Esophagus squamous epithelium (tissue), 5 donors: ENCODE measurements around the gene PGLYRP3. TPM values are rescaled to one million over a fixed set of nuclear protein-coding genes. Genes with fewer than 3 reads are reported as not detected.

Source experiments
- DNase-seq: peaks from one replicate; lab custom pipeline; 2025; lab: John Stamatoyannopoulos, UW
- H3K27ac ChIP-seq, 4 donors: fragments of 200-600 bp; sonication (generic); one replicate each; pipeline ENCODE4 v1.5.1; 2016 to 2019; ENCODE audit warnings: mild to moderate bottlenecking in 1 of 4
- H3K27me3 ChIP-seq, 4 donors: fragments of 200-600 bp; sonication (generic); 1 replicate in 3 of 4; 2 replicates in 1 of 4; pipeline versions ENCODE4 v1.5.1 to v1.6.0; 2017 to 2021; ENCODE audit warnings: antibody characterized with exemption in 1 of 4
- H3K36me3 ChIP-seq, 3 donors: fragments of 200-600 bp; sonication (generic); one replicate each; pipeline ENCODE4 v1.5.1; 2016 to 2019
- H3K4me1 ChIP-seq, 3 donors: fragments of 200-600 bp; sonication (generic); one replicate each; pipeline ENCODE4 v1.5.1; 2017 to 2019
- H3K4me3 ChIP-seq, 4 donors: fragments of 200-600 bp; sonication (generic); 1 replicate in 3 of 4; 2 replicates in 1 of 4; pipeline ENCODE4 v1.5.1; 2016 to 2019; ENCODE audit warnings: mild to moderate bottlenecking in 2 of 4, moderate library complexity in 1 of 4
- H3K9me3 ChIP-seq, 3 donors: fragments of 200-600 bp; sonication (generic); one replicate each; pipeline ENCODE4 v1.5.1; 2016 to 2019
- POLR2A ChIP-seq, 4 donors: fragments of 450-650 bp; IDR thresholded peaks; one replicate each; pipeline ENCODE4 v1.6.1; 2017; ENCODE audit warnings: antibody characterized with exemption in 4 of 4, mild to moderate bottlenecking in 4 of 4, moderate library complexity in 3 of 4
- WGBS, 2 donors: methylation state at CpG; one replicate each; pipeline ENCODE4 v1.1.5; 2018; 5-methylcytosine and 5-hydroxymethylcytosine counted together
- intact Hi-C: fragments of 100-400 bp; cut with DNase I; formaldehyde crosslinking; loops from one replicate; pipeline ENCODE4 v1.15.0; 2022
- total RNA-seq, 4 donors: library from RNA; depleted of rRNA; stranded (reverse); fragments of >200 nt; gene quantifications; one replicate each; pipeline ENCODE4 v1.1.0, GENCODE V29; 2016
- TF ChIP-seq, protein P1 (sequence below), 6 experiments: fragments of 450-650 bp in 4 of 6; fragments of 200-600 bp in 2 of 6; sonication (generic) in 2 of 6; IDR thresholded peaks; one replicate each; pipeline ENCODE4 v1.5.1; 2016 to 2019; ENCODE audit warnings: antibody characterized with exemption in 6 of 6, mild to moderate bottlenecking in 4 of 6, moderate library complexity in 4 of 6
- donor health status: DM: yes; HTN: yes; CAD: no.

Gene PGLYRP3, protein sequence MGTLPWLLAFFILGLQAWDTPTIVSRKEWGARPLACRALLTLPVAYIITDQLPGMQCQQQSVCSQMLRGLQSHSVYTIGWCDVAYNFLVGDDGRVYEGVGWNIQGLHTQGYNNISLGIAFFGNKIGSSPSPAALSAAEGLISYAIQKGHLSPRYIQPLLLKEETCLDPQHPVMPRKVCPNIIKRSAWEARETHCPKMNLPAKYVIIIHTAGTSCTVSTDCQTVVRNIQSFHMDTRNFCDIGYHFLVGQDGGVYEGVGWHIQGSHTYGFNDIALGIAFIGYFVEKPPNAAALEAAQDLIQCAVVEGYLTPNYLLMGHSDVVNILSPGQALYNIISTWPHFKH
- total RNA-seq, result 10 to 100 TPM; 14.3 to 44.0 (median 23.8) TPM

DNA sequence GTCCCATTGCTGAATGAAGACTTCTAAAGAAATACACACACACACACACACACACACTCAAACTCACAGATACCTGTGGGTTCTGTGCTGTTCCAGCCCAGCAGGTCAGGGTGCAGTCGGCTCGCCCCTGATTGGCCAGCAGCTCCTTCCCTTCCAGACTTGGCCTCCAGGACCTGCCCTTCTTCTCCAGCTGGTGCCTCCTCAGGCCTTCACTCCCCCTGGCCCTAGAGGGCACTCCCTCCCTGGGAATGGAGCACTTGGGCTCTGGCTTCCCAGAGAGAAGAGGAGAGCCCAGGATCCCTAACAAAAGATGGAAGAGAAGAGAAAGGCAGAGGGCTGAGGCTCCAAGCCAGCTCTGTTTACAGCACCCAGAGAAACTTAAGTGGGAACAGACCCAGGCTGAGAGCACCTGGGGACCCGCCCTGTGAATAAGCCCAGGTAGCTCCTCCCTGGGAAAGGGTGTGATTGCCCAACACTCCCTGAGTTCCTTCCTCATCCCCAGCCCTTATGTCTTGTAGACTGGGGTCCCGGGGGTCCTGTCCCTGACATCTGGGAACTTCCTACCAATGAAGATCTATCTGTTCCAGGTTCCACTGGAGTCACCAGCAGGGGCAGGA lies at the start of gene PGLYRP3:
Gene PGLYRP3, minus strand, starts transcription at position 383 of the 617 bp plus-strand sequence. CDS start 2,287 bp downstream, outside the sequence.
- TF ChIP-seq, protein P1, sequence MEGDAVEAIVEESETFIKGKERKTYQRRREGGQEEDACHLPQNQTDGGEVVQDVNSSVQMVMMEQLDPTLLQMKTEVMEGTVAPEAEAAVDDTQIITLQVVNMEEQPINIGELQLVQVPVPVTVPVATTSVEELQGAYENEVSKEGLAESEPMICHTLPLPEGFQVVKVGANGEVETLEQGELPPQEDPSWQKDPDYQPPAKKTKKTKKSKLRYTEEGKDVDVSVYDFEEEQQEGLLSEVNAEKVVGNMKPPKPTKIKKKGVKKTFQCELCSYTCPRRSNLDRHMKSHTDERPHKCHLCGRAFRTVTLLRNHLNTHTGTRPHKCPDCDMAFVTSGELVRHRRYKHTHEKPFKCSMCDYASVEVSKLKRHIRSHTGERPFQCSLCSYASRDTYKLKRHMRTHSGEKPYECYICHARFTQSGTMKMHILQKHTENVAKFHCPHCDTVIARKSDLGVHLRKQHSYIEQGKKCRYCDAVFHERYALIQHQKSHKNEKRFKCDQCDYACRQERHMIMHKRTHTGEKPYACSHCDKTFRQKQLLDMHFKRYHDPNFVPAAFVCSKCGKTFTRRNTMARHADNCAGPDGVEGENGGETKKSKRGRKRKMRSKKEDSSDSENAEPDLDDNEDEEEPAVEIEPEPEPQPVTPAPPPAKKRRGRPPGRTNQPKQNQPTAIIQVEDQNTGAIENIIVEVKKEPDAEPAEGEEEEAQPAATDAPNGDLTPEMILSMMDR (IDR thresholded peaks at IDR 0.05), result no peak
- no peak for TF ChIP-seq POLR2A (IDR thresholded peaks at IDR 0.05)
- no peaks in the 10 kb centered on the region for H3K9me3 ChIP-seq
- WGBS, 2 donors, result 62 to 70% methylated on average over 2 to 4 of the region's 4 CpGs
- peak within 1 kb of the TSS; percentile 44 to 81 (median 79) for H3K27ac ChIP-seq
- no peak for DNase-seq
- H3K27me3 ChIP-seq, result no peaks in the 10 kb centered on the region
- peak within 1 kb of the TSS; percentile 10 to 37 (median 31) for H3K4me3 ChIP-seq
- peaks cover 0 to 20% (median 0%) of the 10 kb centered on the region in 3 donors for H3K36me3 ChIP-seq
- H3K4me1 ChIP-seq, result peaks cover 0 to 20% (median 0%) of the 10 kb centered on the region in 3 donors
- intact Hi-C loops, result no loop called here

DNA sequence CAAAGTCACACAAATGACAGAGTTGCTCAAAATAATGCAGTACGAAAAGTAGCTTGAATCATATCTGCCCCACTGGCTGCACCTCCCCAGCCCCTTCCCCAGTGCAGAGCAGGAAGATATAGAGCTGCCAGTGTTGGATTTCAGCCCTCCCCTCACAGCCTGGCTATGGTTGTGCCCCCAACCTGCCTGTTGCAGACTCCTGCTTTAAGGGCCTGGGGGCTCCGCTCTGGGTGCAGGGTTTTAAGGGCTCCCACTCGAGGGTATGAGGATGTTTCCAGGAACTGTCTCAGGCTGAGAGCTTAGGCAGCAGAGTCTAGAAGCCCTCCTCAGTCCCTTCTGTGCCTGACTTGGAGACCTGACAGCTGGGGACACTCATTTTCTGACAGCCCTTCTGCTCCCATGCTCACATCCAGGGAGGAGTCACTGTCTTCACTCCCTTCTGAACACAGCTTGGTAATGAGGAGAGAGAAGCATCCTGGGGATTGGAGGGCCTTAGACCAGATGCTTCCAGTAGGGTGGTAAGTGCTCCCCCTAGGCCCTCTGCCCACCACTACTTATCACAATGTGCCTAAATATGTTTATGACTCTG lies 49.5 kb upstream of the PGLYRP3 start:
- DNase-seq, result no peak
- peaks cover 29 to 91% (median 32%) of the 10 kb centered on the region in 3 donors for H3K4me1 ChIP-seq
- intact Hi-C loops, result no loop called here
- H3K27me3 ChIP-seq, result peaks cover 0 to 3% (median 0%) of the 10 kb centered on the region in 4 donors
- WGBS, 2 donors, result 69 to 79% methylated on average over 2 to 3 of the region's 3 CpGs
- no peaks in the 10 kb centered on the region for H3K36me3 ChIP-seq
- H3K9me3 ChIP-seq, result no peaks in the 10 kb centered on the region
- TF ChIP-seq, protein P1 (IDR thresholded peaks at IDR 0.05), result no peak
- no peak for TF ChIP-seq POLR2A (IDR thresholded peaks at IDR 0.05)
- peak overlapping the region; percentile 86 to 94 (median 93) for H3K27ac ChIP-seq
- no peak overlapping the region for H3K4me3 ChIP-seq

DNA sequence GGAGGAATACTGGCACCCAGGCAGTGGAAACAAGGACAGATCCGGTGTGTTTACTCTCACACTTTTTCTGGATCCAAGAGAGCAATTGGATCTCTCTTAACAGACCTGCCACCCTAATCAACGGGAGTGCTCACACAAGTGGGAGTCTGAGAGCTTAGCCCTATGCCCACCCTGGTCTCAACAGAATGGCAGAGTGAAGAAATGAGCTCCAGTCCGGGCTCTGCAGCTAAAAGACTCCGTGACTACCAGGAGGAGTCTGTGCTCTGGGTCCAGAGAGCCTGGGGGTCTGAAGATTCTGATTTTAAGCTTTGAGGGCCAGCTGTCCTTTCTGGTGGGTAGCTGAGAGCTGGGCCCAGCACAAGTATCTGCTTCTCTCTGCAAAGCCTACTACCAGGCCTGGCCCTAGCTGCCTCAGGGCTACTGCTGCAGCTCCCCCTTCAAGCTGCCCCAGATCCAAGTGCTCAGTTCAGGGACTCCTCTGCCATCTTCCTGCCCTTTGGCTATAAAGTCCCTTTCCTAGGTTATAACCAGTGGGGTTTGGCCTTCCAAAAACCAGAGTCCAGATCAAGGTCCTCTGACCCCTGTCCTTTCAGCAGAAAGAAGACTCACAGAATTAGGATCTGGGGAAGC lies 48.8 kb upstream of the PGLYRP3 start:
- intact Hi-C loops, result no loop called here
- no peaks in the 10 kb centered on the region for H3K36me3 ChIP-seq
- no peaks in the 10 kb centered on the region for H3K9me3 ChIP-seq
- TF ChIP-seq, protein P1 (IDR thresholded peaks at IDR 0.05), result no peak
- no peak for TF ChIP-seq POLR2A (IDR thresholded peaks at IDR 0.05)
- peaks cover 0 to 3% (median 0%) of the 10 kb centered on the region in 4 donors for H3K27me3 ChIP-seq
- H3K4me3 ChIP-seq, result no peak overlapping the region
- DNase-seq, result no peak
- H3K27ac ChIP-seq, result peak overlapping the region; percentile 86 to 94 (median 93)
- WGBS, 2 donors, result 17 to 80% methylated on average over 1 to 2 of the region's 4 CpGs
- peaks cover 29 to 91% (median 38%) of the 10 kb centered on the region in 3 donors for H3K4me1 ChIP-seq

DNA sequence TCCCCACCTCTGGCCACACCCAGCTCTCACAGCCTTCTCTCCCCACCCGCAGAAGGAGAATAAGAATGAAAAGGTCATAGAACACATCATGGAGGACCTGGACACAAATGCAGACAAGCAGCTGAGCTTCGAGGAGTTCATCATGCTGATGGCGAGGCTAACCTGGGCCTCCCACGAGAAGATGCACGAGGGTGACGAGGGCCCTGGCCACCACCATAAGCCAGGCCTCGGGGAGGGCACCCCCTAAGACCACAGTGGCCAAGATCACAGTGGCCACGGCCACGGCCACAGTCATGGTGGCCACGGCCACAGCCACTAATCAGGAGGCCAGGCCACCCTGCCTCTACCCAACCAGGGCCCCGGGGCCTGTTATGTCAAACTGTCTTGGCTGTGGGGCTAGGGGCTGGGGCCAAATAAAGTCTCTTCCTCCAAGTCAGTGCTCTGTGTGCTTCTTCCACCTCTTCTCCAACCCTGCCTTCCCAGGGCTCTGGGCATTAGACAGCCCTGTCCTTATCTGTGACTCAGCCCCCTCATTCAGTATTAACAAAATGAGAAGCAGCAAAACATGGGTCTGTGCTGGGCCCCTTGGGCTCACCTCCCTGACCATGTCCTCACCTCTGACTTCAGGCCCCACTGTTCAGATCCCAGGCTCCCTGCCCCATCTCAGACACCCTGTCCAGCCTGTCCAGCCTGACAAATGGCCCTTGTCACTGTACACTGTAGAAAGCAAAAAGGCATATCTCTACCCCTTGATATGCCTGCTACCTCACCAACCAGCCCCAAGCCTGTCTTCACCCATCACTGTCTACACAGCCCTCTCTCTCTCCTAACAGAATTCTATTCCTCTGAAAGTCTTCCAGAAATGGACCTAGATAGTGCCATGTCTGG lies 48.1 kb upstream of the PGLYRP3 start:
- TF ChIP-seq, protein P1 (IDR thresholded peaks at IDR 0.05), result no peak
- no peak for TF ChIP-seq POLR2A (IDR thresholded peaks at IDR 0.05)
- Histone ChIP-seq H3K4me1 (peaks cover 32 to 91% (median 40%) of the 10 kb centered on the region in 3 donors), H3K36me3 (no peaks in the 10 kb centered on the region), H3K9me3 (no peaks in the 10 kb centered on the region), H3K27me3 (peaks cover 0 to 2% (median 0%) of the 10 kb centered on the region in 4 donors), H3K27ac (peak overlapping the region; percentile 86 to 94 (median 93)), H3K4me3 (peak overlapping the region in 2 of 4 donors; percentile 48 to 64)
- DNase-seq, result no peak
- WGBS, 2 donors, result 51 to 70% methylated on average over 6 to 11 of the region's 11 CpGs
- intact Hi-C loops, result no loop called here
